Measurements from ENCODE around the gene PLCXD3.

PLCXD3 gene, protein sequence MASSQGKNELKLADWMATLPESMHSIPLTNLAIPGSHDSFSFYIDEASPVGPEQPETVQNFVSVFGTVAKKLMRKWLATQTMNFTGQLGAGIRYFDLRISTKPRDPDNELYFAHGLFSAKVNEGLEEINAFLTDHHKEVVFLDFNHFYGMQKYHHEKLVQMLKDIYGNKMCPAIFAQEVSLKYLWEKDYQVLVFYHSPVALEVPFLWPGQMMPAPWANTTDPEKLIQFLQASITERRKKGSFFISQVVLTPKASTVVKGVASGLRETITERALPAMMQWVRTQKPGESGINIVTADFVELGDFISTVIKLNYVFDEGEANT
- total RNA-seq = 0 reads per million in 2 experiments

DNA sequence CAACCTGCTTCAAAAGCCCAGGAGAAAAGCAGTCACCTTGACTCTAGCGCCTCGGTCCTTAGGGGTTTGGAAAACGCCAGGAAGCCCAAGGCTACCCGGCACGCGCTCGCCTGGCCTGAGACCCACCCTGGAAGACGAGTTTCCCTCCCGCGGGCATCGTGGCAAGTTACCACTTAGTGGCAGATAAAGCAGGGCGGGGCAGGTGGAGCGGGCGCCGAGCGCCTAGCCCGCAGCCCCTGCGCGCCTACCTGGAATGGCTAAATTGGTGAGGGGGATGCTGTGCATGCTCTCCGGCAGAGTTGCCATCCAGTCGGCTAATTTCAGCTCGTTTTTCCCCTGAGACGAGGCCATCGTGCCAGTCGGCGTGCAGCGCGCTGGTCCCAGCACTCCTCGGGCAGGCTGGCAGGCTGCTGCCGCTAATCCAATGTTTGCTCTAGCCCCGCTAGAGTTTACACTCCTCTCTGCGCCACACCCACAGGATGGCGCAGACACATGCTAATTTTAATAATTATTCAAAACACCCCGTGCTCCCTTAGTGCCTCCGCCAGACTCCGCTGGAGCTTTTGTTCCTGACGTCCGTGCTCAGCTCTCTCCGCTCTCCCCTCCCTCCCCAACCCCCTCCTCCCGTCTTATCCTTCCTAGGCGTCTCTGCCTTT is at the start of gene PLCXD3:
TSS of gene PLCXD3 (minus strand) at position 426 of the 656 bp plus-strand sequence. CDS start at position 351, 75 bp downstream.
- no peak for DNase-seq (ENCODE audit: low read depth)

DNA sequence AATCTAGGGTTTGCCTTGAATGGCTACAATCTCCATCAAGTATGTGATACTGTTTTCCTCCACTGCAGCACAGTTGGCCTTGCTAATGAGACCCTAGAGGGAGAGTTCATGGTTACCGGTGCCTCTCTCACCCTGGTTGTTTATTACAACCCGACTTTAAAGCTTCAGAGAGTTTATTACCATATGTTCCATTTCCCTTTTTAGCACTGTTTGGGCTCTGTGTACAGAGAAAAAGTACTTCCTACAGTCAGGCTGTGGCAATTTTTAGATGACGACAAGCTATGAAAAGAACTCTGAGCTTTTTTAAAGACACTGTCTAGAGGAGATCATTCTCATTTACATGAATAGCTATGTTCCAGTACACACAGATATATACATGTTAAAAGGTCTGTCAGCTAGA is 48.8 kb upstream of the PLCXD3 start:
- DNase-seq (ENCODE audit: low read depth) = no peak

DNA sequence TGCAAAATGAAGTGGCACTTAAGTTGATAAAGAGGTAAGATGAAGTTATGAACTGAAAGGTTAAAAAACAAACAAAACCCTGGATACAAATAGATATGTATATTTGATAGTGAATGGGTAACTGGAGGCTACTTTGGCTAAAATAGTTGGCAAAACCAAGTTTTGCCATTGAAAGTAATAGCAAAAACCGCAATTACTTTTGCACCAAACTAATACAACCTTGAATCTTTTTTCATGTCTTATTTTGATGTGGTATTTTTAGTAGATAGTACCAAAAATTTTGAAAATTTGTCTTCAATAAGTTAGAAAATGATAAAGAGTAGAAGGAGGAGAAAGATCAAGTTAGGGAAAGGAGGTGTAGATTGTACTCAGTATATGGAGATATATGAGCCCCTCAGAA is 47.9 kb upstream of the PLCXD3 start:
- no peak for DNase-seq (ENCODE audit: low read depth)

DNA sequence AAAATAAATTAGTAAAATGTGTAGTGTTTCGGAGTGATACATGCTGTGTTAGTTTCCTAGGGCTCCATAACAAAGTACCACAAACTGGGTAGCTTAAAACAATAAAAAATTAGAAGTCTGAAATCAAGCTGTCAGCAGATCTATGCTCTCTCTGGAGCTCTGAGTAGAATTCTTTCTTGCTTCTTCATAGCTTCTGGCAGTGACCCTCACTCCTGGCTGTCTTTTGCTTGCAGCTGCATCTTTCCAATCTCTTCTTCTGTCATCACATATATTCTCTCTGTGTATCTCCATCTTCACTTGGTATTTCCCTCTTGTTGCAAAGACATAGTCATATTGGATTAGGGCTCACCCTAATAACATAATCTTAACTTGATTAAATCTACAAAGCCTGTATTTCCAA is 37.6 kb upstream of the PLCXD3 start:
- DNase-seq (ENCODE audit: low read depth) = no peak

DNA sequence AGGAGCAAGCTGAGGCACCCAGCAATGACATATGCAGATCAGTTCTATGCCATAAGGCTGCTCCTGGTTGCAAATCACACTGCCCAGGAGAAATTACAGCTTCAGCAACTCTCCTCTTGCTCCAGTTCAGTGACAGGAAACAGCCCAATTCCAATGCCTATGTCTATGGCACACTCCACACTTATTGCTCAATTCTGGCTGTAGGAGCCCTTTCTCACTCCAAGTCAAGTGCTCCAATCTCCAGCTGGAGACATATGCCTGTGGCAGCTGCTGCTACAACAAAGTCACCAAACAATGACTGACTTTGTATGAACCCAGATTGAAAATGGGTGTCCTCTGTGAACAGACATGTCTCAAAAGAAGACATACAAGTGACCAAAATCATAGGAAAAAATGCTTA is 31.8 kb upstream of the PLCXD3 start:
- DNase-seq (ENCODE audit: low read depth) = no peak

DNA sequence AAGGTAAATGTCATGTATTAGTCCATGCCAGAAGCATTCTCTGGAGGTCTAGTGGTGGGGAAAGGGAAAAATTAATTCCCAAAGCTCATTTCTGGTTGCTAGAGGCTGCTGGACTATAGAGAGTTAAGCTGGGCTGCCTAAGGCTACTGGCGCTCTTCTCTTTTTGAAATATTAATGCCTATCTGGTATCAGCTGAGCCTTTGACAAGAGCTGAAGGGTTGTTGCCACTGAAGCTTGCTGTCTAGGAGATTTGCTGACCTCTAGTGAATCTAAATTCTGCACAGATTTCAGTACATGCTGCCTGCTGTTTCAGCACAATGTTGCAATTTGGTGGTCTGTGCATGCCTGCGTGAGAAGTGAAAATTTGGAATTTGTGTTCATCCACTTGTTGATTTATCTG is 29.1 kb upstream of the PLCXD3 start:
- no peak for DNase-seq (ENCODE audit: low read depth)

DNA sequence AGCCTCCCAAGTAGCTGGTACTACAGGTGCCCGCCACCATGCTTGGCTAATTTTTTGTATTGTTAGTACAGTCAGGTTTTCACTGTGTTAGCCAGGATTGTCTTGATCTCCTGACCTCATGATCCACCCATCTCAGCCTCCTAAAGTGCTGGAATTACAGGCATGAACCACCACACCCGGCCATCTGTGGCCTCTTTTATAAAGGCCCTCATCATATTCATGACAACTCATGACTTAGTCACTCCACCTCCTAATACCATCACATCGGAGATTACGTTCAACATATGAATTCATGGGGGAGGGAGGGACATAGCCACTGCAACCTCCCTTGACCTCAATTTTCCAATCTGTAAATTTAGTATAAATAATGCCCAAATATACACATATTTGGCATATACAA is 27.2 kb upstream of the PLCXD3 start:
- no peak for DNase-seq (ENCODE audit: low read depth)

DNA sequence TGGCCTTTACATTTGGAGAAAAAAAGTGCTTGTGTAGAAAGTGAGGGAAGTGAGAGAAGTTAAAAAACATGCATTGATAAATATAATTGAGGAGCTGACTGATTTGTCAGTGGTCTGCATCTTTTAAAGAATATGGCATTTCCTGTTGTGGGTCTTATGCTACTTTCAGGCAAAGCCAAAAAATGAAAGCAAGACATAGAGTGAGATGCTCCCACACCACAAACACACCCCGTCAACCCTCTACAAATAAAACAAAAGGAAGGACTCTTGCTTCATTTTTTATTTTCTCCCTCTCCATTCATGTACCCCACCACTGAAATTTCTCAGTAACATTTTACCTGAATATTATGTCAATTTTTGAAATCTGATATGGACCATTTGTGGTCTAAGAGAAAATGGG is 22.1 kb upstream of the PLCXD3 start:
- DNase-seq (ENCODE audit: low read depth) = no peak

DNA sequence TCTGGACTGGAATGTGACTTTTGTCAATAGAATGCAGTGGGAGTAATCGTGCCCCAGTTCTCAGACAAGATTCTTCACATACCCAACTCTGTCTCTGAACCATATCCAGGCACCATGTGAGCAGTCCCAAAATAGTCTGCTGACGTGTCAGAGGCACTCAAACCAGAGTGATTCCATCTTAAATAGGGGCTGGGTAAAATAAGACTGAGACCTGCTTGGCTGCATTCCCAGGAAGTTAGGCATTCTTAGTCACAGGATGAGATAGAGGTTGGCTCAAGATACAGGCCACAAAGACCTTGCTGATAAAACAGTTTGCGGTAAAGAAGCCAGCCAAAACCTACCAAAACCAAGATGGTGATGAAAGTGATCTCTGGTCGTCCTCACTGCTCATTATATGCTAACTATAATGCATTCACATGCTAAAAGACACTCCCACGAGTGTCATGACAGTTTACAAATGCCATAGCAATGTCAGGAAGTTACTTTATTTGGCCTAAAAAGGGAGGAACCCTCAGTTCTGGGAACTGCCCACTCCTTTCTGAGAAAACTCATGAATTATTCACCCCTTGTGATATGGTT is 16.9 kb upstream of the PLCXD3 start:
- DNase-seq (ENCODE audit: low read depth) = no peak

DNA sequence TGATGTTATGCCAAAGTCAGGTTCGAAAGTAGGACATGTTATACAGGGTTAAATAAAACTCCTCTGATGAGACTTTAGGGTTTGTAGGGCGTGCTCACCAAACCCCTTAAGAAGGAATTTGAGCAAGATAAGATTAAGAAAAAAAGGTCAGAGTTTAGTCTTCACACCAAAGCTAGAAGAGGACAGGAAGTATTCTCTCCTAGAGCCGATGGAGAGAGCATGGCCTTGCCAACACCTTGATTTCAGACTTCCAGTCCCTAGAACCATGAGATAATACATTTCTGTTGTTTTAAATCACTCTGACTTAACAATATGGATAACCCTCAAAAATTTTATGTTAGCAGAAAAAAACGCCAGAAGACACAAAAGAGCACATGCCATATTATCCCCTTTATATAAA is 16.3 kb upstream of the PLCXD3 start:
- no peak for DNase-seq (ENCODE audit: low read depth)

DNA sequence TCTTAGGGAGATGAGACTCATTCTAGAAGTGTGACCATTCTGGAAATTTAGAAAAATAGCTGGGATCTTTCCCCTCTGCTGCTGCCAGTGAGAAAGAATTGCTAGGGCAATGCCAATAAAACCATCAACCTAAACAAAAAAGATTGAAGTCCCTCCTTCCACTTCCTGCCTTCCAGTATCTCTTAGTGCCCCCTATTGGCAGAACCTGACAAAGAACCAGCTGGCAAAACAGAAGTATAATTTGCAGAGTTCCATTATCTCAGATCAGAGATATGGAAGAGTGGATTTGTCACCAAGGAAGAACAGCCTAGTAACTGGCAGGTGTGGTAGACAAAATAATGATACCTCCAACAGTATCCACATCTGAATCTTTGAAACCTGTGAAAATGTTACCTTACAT is 13.8 kb upstream of the PLCXD3 start:
- no peak for DNase-seq (ENCODE audit: low read depth)

DNA sequence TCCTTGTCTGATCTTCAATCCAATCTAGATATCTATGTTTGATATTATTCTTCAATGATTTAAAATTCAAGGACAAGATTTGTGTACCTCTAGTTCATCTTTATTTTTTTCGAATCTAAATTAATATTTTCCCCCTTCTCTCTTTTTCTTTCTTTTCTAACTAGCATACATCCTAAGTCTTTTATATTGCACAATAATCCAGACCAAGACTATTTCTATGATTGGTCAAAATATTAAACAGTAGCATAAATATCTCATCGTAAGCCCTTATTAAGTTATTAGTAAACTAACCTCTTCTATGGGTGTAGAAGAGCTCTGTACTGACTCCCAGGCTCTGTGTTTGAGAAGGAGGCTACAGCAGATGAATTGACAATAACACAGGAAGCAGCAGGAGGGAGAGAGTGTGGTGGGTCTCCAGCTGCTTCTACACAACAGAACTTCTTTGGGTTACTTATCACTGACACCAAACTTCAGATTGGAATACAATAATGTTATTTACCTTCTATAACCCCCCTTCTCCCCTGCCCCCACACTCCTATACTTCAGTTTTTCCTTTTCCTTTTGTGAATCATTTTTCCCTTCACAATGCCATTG is 11.9 kb upstream of the PLCXD3 start:
- no peak for DNase-seq (ENCODE audit: low read depth)

DNA sequence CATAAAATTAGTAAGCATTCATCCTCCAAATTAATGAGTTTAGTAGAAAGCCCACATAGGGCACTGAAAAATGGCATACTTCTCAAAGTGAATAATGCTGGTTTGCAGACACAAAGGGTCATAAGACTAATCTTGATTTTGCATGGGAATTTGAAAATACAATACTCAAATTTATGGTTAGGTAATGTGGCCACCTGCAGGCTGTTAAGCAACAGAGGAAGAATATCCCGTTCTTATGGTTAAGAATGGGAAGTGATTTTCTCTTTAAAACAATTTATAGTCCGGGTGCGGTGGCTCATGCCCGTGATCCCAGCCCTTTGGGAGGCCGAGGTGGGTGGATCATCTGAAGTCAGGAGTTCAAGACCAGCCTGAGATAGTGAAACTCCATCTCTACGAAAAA is 9.4 kb upstream of the PLCXD3 start:
- DNase-seq (ENCODE audit: low read depth) = no peak

DNA sequence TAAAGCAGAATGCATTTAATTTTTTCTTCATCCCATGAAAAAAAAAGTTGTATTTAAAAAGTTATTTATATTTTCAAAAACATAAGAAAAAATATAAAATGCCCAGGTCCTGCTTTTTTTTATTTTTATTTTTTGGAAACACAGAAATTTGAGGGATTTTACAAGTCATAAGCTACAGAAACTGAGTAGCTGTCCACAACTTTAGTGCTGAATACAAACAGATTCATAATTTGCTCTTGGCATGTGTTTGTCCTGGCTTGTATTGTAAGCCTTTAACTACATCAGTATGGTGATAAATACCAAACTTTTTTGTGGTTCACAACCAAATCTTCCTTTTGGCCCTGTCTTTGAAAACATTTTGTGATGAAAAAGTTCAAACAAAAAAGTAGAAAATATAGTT is 7.5 kb upstream of the PLCXD3 start:
- no peak for DNase-seq (ENCODE audit: low read depth)

DNA sequence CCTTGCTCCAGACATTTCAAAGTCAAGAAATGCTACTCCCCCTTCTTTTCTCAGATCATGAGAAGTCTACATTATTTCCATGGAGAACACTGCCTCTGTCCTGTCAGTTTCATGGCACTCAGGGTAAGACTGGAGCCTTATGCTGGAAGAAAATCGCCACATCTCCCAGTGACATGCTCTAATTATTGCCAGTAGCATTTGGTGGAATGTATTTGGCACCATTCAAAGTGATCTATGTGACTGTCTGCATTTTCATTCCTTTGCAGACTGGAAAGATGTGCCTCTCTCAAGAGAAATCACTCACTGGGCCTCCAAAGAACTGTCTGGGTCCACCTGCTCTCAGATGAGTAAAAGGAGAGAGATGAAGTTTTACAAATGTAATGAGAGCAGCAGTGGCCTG is 840 bp upstream of the PLCXD3 start:
- DNase-seq (ENCODE audit: low read depth) = no peak

DNA sequence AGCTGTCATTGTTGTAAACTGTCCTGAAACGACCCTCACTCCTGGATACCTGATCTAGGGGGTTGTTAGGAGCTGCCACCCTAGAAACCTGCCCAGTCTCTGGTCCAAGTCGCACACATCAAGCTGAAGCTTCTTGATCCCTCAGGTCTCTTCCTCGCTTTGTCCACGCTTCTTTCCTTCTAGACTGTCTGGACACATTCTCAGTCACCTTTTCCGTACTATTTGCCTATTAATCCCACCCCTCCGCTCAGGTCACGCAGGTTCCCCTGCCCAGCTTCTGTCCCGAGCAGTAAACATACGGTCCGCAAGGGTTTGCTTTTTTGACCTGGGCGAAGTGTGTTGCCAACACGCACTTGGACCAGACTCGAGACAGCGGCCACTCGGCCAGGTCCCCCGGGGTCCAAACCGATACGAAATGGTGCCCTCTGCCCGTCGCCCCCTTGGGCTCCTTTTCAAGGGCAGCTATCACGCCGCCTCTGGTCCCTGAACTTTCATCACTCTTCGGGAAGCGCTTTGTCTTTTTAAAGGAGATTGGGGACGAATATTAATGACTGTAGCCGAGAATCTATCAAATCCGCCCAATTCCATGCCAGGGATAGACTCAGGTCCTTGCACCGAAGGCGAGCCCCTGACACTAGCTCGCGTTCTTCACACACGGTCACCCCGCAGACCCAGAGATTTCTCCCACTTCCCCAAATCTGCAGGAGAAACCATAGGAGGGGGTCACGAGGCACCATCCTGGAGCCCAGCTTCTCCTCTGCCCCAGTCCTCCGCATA is 814 bp downstream of the PLCXD3 start:
- no peak for DNase-seq (ENCODE audit: low read depth)

DNA sequence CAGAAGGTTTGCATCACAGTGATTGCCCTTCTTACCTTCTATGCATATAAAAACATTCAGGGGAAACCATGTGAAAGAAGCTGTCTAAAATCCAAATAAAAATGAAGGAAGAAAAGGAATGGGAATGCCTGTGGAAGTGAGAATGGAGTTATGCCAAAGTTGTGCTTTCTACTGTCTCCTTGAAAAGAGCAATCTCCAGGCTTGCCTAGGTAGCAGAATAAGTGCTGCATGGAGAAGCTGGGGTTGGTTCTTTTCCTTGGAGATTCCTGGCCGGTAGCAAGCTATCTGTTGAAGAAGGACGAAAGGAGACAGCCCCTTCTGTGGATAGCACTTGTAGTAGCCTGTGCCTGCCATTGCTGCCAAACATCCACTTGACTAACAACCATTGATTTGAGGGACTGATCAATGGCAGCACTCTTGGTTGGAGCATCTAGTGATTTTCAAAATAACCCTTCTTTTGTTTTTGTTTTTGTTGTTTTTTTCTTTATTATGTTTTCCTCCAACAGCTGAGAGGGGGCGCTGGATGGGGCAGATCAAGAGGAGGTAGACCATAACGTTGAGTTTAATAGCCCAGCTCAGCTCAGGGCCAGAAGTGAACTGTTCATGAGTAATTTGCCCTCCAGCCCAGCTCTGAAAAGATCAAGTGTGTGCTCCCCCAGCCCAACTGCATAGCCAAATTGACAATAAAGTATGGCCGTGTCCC is 1.6 kb downstream of the PLCXD3 start:
- no peak for DNase-seq (ENCODE audit: low read depth)

DNA sequence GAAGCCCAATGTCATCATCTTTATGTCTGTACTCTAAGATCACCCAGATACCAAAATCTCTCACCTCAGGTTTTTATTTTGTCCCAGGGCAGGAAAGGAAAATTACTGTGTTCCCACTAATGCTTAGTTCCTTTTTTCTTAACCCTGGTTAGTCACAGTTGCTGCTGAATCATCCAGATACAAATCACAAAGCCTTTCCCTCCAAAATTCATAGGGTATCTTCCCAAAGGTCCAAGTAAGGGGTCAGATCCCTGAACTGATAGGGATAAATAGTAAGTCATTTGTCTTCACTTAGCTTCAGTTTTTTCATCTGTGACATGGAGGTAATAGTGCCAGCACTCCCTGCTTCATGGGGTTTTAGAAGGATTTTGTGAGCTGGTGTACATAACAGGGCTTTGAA is 2.2 kb downstream of the PLCXD3 start:
- DNase-seq (ENCODE audit: low read depth) = no peak

DNA sequence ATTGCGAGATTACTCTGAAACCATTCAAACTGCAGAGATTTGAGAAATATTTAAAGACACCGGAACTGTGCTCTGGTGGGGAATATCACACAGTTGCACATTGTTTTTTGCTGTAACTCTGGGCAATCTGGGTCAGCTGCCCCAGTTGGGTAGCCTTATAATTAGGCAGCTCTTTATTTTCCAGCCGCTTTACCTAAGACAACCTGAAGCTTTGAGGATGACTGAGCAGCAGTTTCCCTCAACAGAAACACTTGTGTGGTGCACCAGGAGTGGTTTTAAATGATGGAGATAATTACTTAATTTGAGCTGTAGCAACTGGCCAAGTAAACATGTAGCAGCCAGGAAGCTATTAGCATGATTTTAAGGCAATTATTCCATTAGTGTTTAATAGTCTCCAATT is 2.9 kb downstream of the PLCXD3 start:
- no peak for DNase-seq (ENCODE audit: low read depth)

DNA sequence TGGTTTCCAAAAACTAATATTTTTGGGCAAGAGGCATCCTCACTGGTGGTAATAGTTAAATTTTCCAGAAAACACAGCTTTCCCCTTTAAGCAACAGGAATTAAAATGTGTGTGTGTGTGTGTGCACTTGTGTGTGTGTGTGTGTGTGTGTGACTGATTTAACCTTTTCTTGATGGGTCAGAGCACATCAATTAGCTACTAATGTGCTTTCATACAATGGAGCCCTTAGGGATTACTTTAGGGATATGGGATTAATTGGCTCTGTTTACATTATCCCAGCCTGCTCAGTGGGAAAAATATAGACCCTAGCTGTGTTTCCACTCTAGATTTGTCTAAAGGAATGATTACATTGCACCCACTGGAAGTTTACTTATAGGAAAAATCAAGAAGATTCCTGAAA is 6.5 kb downstream of the PLCXD3 start:
- no peak for DNase-seq (ENCODE audit: low read depth)

DNA sequence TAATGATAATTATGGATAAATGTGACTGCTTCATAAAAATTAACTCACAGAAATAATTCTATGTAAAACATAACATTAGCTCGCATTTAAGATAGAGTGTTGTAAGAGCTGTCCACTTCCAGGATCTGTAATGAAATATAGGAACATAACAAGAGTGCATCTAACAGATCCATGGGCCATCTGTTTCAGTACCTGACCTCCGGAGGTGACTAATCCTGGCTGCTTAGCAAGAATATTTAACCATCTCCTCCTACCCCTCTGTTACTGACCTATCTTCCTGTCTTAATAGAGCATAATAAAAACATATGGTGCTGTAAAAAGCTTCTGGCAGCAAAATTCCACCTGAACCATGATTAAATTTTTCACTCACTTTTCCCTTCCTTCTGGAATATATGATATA is 7.1 kb downstream of the PLCXD3 start:
- DNase-seq (ENCODE audit: low read depth) = no peak
